A673 (cell line): ENCODE data around the gene RRAS2. TPM values are rescaled to one million over a fixed set of nuclear protein-coding genes. Genes with fewer than 3 reads are reported as not detected.

Experiments used
- BruUV-seq: library from RNA; stranded (reverse); fragments of 400-500 nt; replicated peaks from 2 replicates; lab custom pipeline; 2021; lab: Mats Ljungman, UMichigan
- CTCF ChIA-PET: fragments of 300-600 bp; sonication (Branson Sonifier 250); formaldehyde crosslinking; loops from one replicate; lab custom pipeline; 2022; ENCODE audit warnings: antibody characterized with exemption; lab: Charles Lee
- POLR2A ChIA-PET: fragments of 300-600 bp; sonication (Branson Sonifier 250); formaldehyde crosslinking; loops from one replicate; lab custom pipeline; 2022; ENCODE audit warnings: antibody characterized with exemption; ENCODE audit not compliant: low non-redundant PET; lab: Charles Lee
- DNase-seq: peaks from one replicate; pipeline ENCODE4 v3.0.0-alpha.2; 2015; ENCODE audit warnings: low spot score
- H3K27ac ChIP-seq: fragments of 200-600 bp; sonication (generic); 2 replicates; pipeline ENCODE4 v1.5.1; 2016; ENCODE audit warnings: mixed run types, low read depth, mild to moderate bottlenecking, mixed read lengths, antibody characterized with exemption, low read length; ENCODE audit not compliant: poor library complexity, severe bottlenecking
- H3K27me3 ChIP-seq: fragments of 200-600 bp; sonication (generic); replicated peaks from 2 replicates; pipeline ENCODE4 v1.6.1; 2017; ENCODE audit warnings: mixed run types, low read depth, mild to moderate bottlenecking, mixed read lengths, antibody characterized with exemption, low read length; ENCODE audit not compliant: insufficient read depth, poor library complexity
- H3K36me3 ChIP-seq: fragments of 200-600 bp; sonication (generic); 2 replicates; pipeline ENCODE4 v1.6.1; 2016; ENCODE audit warnings: mixed run types, mild to moderate bottlenecking, mixed read lengths, antibody characterized with exemption, low read length; ENCODE audit not compliant: insufficient read depth, poor library complexity, severe bottlenecking
- H3K4me1 ChIP-seq: fragments of 200-600 bp; sonication (generic); 2 replicates; pipeline ENCODE4 v1.6.1; 2017; ENCODE audit warnings: mixed run types, mild to moderate bottlenecking, mixed read lengths, antibody characterized with exemption, low read length; ENCODE audit not compliant: insufficient read depth, poor library complexity, severe bottlenecking
- H3K4me3 ChIP-seq: fragments of 200-600 bp; sonication (generic); 2 replicates; pipeline ENCODE4 v1.5.1; 2016; ENCODE audit warnings: low read depth, mixed run types, mild to moderate bottlenecking, mixed read lengths, low read length; ENCODE audit not compliant: poor library complexity, severe bottlenecking
- H3K9me3 ChIP-seq: fragments of 200-600 bp; sonication (generic); 2 replicates; pipeline ENCODE4 v1.6.1; 2016; ENCODE audit warnings: mixed run types, low read depth, mild to moderate bottlenecking, mixed read lengths, antibody characterized with exemption, low read length; ENCODE audit not compliant: poor library complexity, severe bottlenecking
- EZH2 ChIP-seq: fragments of 200-600 bp; sonication (generic); IDR thresholded peaks from 2 replicates; pipeline ENCODE4 v1.6.1; 2017; ENCODE audit warnings: borderline replicate concordance, low read depth, mild to moderate bottlenecking, mixed read lengths, antibody characterized with exemption, low read length; ENCODE audit not compliant: poor library complexity, severe bottlenecking
- intact Hi-C: fragments of 100-400 bp; cut with micrococcal nuclease; formaldehyde crosslinking; loops from one replicate; pipeline ENCODE4 v1.10.0; 2022; ENCODE audit not compliant: unreplicated experiment
- total RNA-seq: library from RNA; stranded (reverse); gene quantifications from 2 replicates; pipeline ENCODE4 v1.2.3, GENCODE V29; 2021
- TF ChIP-seq, protein P1 (sequence below): fragments of 300-800, 200-600 bp; sonication (generic); conservative IDR thresholded peaks from 2 replicates; pipeline ENCODE4 v1.5.1; 2017; ENCODE audit warnings: low read depth, mild to moderate bottlenecking, antibody characterized with exemption, low read length, moderate library complexity, mixed read lengths

RRAS2 gene
- total RNA-seq, 1 experiment from 2014 or later: 23.3 TPM

DNA sequence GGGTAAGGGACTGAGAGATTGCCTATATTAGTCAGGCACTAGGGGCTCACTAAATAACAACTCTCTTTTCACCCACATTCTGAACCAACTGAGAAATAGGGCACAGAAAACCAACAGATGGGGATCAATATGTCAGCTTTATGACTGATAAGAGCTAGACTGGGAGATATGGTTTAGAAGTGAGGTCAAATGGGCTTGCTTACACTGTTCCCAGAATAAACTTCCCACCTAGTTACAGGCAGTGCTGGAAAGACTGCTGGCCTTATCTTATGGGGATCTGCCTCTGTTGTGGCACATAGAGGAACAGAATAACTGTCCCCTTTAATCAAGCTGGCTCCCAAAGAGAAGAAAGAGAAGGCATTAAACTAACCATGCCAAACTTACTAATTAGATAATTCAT is 10.6 kb upstream of the RRAS2 start:
- ChIA-PET POLR2A (no interaction called here), CTCF (no interaction called here)
- no peak for DNase-seq
- no peak for TF ChIP-seq EZH2
- TF ChIP-seq, protein P1, sequence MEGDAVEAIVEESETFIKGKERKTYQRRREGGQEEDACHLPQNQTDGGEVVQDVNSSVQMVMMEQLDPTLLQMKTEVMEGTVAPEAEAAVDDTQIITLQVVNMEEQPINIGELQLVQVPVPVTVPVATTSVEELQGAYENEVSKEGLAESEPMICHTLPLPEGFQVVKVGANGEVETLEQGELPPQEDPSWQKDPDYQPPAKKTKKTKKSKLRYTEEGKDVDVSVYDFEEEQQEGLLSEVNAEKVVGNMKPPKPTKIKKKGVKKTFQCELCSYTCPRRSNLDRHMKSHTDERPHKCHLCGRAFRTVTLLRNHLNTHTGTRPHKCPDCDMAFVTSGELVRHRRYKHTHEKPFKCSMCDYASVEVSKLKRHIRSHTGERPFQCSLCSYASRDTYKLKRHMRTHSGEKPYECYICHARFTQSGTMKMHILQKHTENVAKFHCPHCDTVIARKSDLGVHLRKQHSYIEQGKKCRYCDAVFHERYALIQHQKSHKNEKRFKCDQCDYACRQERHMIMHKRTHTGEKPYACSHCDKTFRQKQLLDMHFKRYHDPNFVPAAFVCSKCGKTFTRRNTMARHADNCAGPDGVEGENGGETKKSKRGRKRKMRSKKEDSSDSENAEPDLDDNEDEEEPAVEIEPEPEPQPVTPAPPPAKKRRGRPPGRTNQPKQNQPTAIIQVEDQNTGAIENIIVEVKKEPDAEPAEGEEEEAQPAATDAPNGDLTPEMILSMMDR: no peak
- Histone ChIP-seq H3K27me3 (no peaks in the 10 kb centered on the region), H3K36me3 (no peaks in the 10 kb centered on the region), H3K27ac (no peak overlapping the region), H3K4me1 (no peaks in the 10 kb centered on the region), H3K9me3 (no peaks in the 10 kb centered on the region), H3K4me3 (no peak overlapping the region)
- no TSS peak for BruUV-seq
- intact Hi-C loops: no loop called here

- TF ChIP-seq, protein P1: no peak
- TF ChIP-seq EZH2: no peak
- Histone ChIP-seq H3K4me1 (no peaks in the 10 kb centered on the region), H3K36me3 (no peaks in the 10 kb centered on the region), H3K27me3 (no peaks in the 10 kb centered on the region), H3K9me3 (no peaks in the 10 kb centered on the region), H3K4me3 (no peak overlapping the region), H3K27ac (no peak overlapping the region)
- no peak for DNase-seq
- intact Hi-C loops: no loop called here
- CTCF ChIA-PET: no interaction called here
- no TSS peak for BruUV-seq
- POLR2A ChIA-PET: no interaction called here
These were observed 8.0 kb upstream of the RRAS2 start for GRCh38 chr11:14366936-14367335.

DNA sequence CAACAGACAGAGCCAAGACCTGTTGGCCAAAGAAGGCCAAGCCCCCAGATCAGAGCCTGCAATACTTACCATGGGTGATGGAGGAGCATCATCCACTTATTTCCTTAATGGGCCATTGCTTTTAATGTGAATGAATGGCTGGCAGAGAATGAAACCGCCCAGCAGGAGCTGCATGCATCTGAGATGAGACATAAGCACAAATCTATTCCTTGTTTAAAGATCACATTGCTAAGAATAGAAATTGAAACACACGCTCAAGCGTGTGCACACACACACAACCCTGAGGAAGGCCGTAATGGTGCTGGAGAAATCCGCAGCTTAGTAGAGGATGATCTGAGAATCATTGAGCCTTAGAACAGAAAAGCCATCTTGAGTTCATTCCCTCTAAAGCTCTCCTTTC is 5.3 kb upstream of the RRAS2 start:
- CTCF ChIA-PET: no interaction called here
- Histone ChIP-seq H3K4me1 (no peaks in the 10 kb centered on the region), H3K27ac (no peak overlapping the region), H3K4me3 (no peak overlapping the region), H3K9me3 (no peaks in the 10 kb centered on the region), H3K36me3 (no peaks in the 10 kb centered on the region), H3K27me3 (no peaks in the 10 kb centered on the region)
- no TSS peak for BruUV-seq
- POLR2A ChIA-PET: no interaction called here
- intact Hi-C loops: no loop called here
- no peak for DNase-seq
- TF ChIP-seq, protein P1: no peak
- no peak for TF ChIP-seq EZH2
